SKM-1 (cell line): Measurements from ENCODE around the gene FGD6.
"Not testable (repeated sequence)": the region's sequence is repeated elsewhere in the genome, so short reads cannot be mapped to it uniquely, and the experiment has no call there.

Experiments used
- DNase-seq: peaks from one replicate; lab custom pipeline; 2025; ENCODE audit not compliant: unreplicated experiment; lab: John Stamatoyannopoulos, UW

The FGD6 gene

GRCh38 chr12:95235621-95236020, 18.4 kb upstream of the FGD6 start:
- DNase-seq, result not testable (repeated sequence)

- DNase-seq, result not testable (repeated sequence)
Observed at GRCh38 chr12:95234187-95234586, 16.9 kb upstream of the FGD6 start.

GRCh38 chr12:95231190-95231589, 13.9 kb upstream of the FGD6 start:
- no peak for DNase-seq

DNA sequence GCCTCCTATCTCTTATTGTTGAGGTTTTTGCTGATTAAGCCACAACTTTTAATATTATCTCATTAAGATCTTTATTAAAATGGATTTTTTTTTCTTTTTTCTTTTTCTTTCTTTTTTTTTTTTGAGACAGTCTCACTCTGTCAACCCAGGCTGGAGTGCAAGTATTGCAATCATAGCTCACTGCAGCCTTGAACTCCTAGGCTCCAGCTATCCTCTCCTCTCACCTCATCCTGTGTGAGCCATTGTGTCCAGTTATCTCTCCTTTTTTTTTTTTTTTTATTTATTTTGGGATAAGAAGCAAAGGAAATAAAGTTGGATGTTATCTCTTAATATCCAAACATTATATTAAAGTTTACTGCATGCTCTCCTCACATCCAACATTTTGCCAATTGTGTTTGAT, 13.0 kb upstream of the FGD6 start:
- no peak for DNase-seq

GRCh38 chr12:95229636-95230035, 12.4 kb upstream of the FGD6 start:
- DNase-seq, result no peak

- DNase-seq, result no peak
Observed at GRCh38 chr12:95228617-95229016, 11.3 kb upstream of the FGD6 start.

DNA sequence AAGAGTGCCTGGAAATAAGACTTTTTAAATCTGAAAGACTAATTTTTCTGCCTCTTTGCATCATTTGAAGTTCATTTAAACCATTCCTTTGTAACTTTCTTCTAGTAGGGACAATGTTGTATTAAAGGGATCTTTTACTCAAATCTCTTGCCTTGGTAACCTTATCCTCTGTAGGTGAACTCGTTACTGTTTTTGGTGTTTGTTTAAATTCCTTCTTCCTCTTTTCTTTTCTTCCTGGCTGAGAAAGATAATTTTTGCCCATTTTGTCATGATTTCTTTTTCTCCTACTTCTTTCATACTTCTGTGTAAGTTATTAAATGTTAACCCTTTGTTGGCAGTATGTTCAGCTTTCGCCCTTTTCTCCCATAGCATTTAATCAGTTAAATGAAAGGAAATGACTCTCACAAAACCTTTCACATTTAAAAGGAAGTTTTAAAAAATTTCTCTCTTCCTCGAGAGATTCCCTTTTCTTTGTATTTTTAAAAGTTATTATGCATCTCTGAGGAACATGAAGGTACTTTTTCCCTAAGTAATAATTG, 10.6 kb upstream of the FGD6 start:
- DNase-seq, result no peak

DNA sequence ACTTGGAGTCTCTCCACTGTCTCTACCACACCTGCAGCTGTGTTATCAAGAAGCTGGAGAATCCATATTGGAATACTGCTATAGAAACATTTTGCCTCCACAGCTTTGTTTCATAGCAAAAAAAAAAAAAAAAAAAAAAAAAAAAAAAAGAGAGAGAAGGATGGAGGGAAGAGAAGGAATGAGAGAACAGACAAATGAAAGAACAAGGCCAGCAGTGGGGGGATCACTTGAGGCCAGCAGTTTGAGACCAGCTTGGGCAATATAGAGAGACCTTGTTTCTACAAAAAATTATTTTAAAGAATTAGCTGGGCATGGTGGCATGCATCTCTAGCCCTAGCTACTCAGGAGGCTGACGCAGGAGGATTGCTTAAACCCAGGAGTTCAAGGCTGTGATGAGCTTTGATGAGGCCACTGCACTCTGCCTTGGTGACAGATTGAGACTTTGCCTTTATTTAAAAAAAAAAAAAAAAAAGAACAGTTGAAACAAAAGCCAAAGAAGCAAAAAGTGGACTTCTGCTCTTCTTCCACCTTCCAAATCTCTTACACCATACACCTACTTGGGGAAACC, 8.5 kb upstream of the FGD6 start:
- DNase-seq, result no peak

DNA sequence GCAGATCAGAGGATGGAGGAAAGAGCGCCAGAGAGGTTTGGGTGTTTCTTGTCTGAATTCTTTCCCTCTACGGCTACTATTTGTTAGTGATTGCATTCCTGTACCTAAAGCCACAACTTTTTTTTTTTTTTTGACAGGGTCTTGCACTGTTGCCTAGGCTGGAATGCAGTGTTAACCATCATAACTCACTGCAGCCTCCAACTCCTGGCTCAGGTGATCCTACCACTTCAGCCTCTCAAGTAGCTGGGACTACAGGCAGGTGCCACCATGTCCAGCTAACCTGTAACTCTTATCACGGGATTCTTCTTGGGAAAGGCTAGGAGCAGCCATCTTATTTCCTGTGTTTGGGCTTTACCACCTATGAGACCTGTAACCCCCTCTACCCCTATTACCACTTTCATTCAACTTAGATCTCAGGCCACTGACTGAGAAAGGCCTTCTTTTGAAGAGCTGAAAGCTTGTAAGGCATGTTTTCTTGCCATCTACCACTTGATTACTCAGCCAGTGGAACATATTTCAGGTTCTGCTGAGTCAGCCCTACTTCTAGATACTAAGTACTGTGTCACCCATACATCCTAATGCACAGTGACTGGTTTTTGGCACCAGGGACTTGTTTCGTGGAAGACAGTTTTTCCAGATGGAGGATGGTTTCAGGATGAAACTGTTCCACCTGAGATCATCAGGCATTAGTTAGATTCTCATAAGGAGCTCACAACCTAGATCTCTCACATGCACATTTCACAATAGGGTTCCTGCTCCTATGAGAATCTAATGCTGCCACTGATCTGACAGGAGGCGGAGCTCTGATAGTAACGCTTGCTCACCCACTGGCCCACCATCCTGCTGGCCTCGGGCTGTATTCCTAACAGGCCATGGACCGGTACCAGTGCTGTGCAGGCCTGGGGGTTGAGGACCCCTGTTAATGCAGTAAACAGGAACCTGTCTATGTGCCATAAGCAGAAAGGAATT, 7.2 kb upstream of the FGD6 start:
- DNase-seq, result no peak

GRCh38 chr12:95220726-95221125, 3.5 kb upstream of the FGD6 start:
- DNase-seq, result no peak

DNA sequence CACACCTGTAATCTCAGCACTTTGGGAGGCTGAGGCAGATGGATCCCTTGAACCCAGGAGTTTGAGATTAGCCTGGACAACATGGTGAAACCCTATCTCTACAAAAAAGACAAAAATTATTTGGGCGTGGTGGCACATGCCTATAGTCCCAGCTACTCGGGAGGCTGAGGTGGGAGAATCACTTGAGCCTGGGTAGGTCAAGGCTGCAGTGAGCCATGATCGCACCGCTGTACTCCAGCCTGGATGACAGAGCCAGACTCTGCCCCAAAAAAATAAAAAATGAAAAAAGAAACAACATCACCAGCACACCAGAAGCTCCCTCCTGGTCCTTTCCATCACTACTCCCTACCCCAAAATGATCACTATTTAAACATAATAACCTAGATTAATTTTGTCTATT, 2.9 kb upstream of the FGD6 start:
- DNase-seq, result no peak

GRCh38 chr12:95218150-95219133, 1.2 kb upstream of the FGD6 start:
- no peak for DNase-seq

- no peak for DNase-seq
Observed at GRCh38 chr12:95216711-95217376, 423 bp downstream of the FGD6 start.

- DNase-seq, result no peak
Observed at GRCh38 chr12:95215949-95216348, 1.3 kb downstream of the FGD6 start.

- no peak for DNase-seq
Observed at GRCh38 chr12:95214466-95214865, 2.8 kb downstream of the FGD6 start.

DNA sequence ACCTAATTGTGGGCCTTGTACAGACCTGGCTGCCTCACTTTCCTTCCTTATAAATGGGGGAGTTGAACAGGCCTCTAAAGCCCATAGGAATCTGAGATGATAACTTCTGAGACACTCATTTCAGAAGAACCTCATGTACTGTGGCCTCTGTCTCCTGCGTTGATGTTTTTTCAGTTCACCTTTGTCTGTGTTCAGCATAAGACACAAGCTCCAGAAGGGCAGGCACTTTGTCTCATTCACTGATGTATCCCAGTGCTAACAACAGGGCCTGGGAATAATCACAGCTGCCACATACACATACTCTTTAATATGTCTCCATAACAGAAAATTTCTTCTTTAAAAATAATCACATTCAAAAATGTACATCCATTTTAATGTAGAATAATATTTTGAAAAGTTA, 3.3 kb downstream of the FGD6 start:
- no peak for DNase-seq

DNA sequence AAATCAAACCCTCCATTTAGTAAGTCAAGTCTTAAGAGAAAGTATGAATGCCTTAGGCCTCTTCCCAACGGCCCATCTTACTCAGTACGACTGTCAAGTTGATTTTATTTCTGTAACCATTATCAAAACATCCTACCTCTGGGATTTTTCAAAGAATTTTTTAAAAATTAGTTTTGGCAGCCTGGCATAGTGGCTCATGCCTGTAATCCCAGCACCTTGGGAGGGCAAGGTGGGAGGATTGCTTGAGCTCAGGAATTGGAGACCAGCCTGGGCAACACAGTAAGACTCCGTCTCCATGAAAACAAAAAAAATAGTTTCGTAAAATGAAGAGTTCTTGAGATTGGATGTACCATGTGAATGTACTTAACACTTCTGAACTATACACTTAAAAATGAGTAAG, 4.1 kb downstream of the FGD6 start:
- DNase-seq, result no peak

DNA sequence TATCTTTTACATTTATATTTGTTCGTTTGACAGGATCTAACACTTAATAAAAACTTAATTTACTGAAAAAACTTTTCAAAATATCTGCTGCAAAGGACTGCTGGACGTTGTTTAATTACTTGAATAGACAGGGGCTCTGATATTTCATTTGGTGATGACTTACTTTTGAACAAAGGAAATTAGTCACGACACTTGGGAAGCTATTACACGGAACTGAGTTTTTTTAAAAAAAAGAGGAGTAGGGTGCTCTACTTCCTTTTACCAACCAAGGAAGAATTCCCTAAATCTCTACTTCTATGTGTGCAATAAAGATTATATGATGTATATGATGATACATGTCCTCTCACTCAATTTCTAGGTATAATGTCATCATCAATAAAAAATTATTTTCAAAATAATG, 4.7 kb downstream of the FGD6 start:
- DNase-seq, result no peak

DNA sequence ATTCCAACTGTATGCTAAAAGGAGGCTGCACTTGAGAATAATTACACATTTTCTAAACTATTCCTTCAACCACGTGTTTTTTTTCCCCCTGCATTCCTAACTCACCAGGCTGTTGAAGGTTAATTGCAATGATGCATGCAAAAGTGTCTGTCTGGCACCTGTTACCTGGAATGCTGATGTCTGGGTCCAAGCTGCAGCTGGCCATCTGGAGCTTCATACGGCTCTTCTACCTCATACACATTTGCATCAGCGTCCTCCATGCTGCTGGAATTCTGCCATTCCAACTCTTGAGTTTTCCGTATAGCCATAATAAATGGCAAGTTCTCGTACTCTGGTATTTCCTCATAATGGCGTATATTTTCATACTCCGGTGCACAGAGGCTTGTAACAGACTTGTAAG, 8.6 kb downstream of the FGD6 start:
- no peak for DNase-seq

GRCh38 chr12:95207407-95207806, 9.9 kb downstream of the FGD6 start:
- no peak for DNase-seq

DNA sequence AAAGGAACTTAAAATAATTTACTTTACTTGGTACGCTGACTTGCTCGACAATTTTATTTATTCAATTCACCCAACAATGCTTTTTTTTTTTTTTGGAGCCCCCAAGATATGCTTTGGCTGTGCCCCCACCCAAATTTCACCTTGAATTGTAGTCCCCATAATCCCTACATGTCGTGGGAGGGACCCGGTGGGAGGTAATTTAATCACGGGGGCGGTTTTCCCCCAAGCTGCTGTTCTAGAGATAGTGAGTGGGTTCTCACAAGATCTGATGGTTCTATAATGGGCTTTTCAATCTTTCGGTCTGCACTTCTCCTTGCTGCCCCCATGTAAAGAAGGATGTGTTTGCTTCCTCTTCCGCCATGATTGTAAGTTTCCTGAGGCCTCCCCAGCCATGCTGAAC, 10.4 kb downstream of the FGD6 start:
- no peak for DNase-seq
